Measurements from ENCODE around the gene CDH11.

CDH11 gene

GRCh38 chr16:65021852-65022595, 99.8 kb downstream of the CDH11 start:
- DNase-seq (ENCODE audit: extremely low read depth, insufficient read length): no peak
- no peaks in the 10 kb centered on the region for H3K36me3 ChIP-seq (ENCODE audit: control insufficient read depth, insufficient read depth, low read length)
- no peak for TF ChIP-seq CTCF (IDR thresholded peaks at IDR 0.05; ENCODE audit: insufficient read depth, low read length, poor library complexity, severe bottlenecking)
- no peaks in the 10 kb centered on the region for H3K27me3 ChIP-seq (replicated peaks; ENCODE audit: control insufficient read depth, insufficient read depth, low read length)
- no peak overlapping the region for H3K4me3 ChIP-seq (replicated peaks; ENCODE audit: low read depth, low read length)

- no peak for DNase-seq (ENCODE audit: extremely low read depth, insufficient read length)
- Histone ChIP-seq H3K4me3 (replicated peaks; ENCODE audit: low read depth, low read length) (no peak overlapping the region), H3K27me3 (replicated peaks; ENCODE audit: control insufficient read depth, insufficient read depth, low read length) (no peaks in the 10 kb centered on the region), H3K36me3 (ENCODE audit: control insufficient read depth, insufficient read depth, low read length) (no peaks in the 10 kb centered on the region)
- TF ChIP-seq CTCF (IDR thresholded peaks at IDR 0.05; ENCODE audit: insufficient read depth, low read length, poor library complexity, severe bottlenecking): no peak
These were observed 105.1 kb downstream of the CDH11 start for GRCh38 chr16:65016754-65017153.

- Histone ChIP-seq H3K27me3 (replicated peaks; ENCODE audit: control insufficient read depth, insufficient read depth, low read length) (no peaks in the 10 kb centered on the region), H3K36me3 (ENCODE audit: control insufficient read depth, insufficient read depth, low read length) (no peaks in the 10 kb centered on the region), H3K4me3 (replicated peaks; ENCODE audit: low read depth, low read length) (no peak overlapping the region)
- no peak for DNase-seq (ENCODE audit: extremely low read depth, insufficient read length)
- no peak for TF ChIP-seq CTCF (IDR thresholded peaks at IDR 0.05; ENCODE audit: insufficient read depth, low read length, poor library complexity, severe bottlenecking)
These were observed 106.3 kb downstream of the CDH11 start for GRCh38 chr16:65015599-65015998.

- DNase-seq (ENCODE audit: extremely low read depth, insufficient read length): no peak
These were observed 109.5 kb downstream of the CDH11 start for GRCh38 chr16:65012357-65012756.

GRCh38 chr16:65010125-65010524, 111.7 kb downstream of the CDH11 start:
- H3K27me3 ChIP-seq (replicated peaks; ENCODE audit: control insufficient read depth, insufficient read depth, low read length): no peaks in the 10 kb centered on the region
- no peak for DNase-seq (ENCODE audit: extremely low read depth, insufficient read length)
- no peaks in the 10 kb centered on the region for H3K36me3 ChIP-seq (ENCODE audit: control insufficient read depth, insufficient read depth, low read length)
- no peak for TF ChIP-seq CTCF (IDR thresholded peaks at IDR 0.05; ENCODE audit: insufficient read depth, low read length, poor library complexity, severe bottlenecking)
- H3K4me3 ChIP-seq (replicated peaks; ENCODE audit: low read depth, low read length): no peak overlapping the region

More at GRCh38 chr16:65012357-65012756, 109.5 kb downstream of the CDH11 start:
- no peak for TF ChIP-seq CTCF (IDR thresholded peaks at IDR 0.05; ENCODE audit: insufficient read depth, low read length, poor library complexity, severe bottlenecking)
- no peaks in the 10 kb centered on the region for H3K27me3 ChIP-seq (replicated peaks; ENCODE audit: control insufficient read depth, insufficient read depth, low read length)
- H3K36me3 ChIP-seq (ENCODE audit: control insufficient read depth, insufficient read depth, low read length): no peaks in the 10 kb centered on the region
- no peak overlapping the region for H3K4me3 ChIP-seq (replicated peaks; ENCODE audit: low read depth, low read length)

All from GM06990 (cell line).